Prostate gland (tissue), 2 donors: ENCODE results near the gene CCDC80.

ENCODE experiments used
- POLR2A ChIP-seq: fragments of 450-650 bp; IDR thresholded peaks from one replicate; pipeline ENCODE4 v1.6.1; 2016; ENCODE audit warnings: antibody characterized with exemption, mild to moderate bottlenecking
- TF ChIP-seq, protein P1 (sequence below), 4 experiments: fragments of 200-600 bp in 2 of 4; fragments of 450-650 bp in 2 of 4; sonication (generic) in 2 of 4; IDR thresholded peaks; 1 replicate in 3 of 4; 2 replicates in 1 of 4; pipeline ENCODE4 v1.5.1; 2016 to 2019; ENCODE audit warnings: antibody characterized with exemption in 4 of 4, mild to moderate bottlenecking in 2 of 4, moderate library complexity in 2 of 4

DNA sequence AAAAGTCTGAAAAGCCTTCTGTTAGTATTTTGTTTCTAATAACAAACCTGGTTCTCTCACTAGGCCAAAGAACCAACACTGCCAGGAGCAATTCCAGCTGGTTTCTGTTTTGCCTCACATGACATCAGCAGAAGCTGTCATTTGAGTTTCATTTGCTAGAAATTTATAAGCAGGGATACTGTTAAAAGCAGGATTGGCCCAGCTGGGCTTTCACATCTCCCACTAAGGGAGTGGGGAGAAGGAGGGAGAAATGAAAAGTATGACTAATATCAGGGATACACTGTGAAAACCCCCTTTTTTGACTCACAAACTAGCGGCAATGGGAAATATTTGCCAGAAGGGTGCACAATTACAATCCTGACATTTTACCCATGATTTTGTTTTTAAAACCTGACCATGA lies 5.3 kb downstream of the CCDC80 start:
- no peak for TF ChIP-seq POLR2A
- TF ChIP-seq, protein P1, sequence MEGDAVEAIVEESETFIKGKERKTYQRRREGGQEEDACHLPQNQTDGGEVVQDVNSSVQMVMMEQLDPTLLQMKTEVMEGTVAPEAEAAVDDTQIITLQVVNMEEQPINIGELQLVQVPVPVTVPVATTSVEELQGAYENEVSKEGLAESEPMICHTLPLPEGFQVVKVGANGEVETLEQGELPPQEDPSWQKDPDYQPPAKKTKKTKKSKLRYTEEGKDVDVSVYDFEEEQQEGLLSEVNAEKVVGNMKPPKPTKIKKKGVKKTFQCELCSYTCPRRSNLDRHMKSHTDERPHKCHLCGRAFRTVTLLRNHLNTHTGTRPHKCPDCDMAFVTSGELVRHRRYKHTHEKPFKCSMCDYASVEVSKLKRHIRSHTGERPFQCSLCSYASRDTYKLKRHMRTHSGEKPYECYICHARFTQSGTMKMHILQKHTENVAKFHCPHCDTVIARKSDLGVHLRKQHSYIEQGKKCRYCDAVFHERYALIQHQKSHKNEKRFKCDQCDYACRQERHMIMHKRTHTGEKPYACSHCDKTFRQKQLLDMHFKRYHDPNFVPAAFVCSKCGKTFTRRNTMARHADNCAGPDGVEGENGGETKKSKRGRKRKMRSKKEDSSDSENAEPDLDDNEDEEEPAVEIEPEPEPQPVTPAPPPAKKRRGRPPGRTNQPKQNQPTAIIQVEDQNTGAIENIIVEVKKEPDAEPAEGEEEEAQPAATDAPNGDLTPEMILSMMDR (IDR thresholded peaks at IDR 0.05) = no peak
